Measurements from ENCODE around the gene DNAJC16.
"Not testable (repeated sequence)": the region's sequence is repeated elsewhere in the genome, so short reads cannot be mapped to it uniquely, and the experiment has no call there.

Gene DNAJC16

DNA sequence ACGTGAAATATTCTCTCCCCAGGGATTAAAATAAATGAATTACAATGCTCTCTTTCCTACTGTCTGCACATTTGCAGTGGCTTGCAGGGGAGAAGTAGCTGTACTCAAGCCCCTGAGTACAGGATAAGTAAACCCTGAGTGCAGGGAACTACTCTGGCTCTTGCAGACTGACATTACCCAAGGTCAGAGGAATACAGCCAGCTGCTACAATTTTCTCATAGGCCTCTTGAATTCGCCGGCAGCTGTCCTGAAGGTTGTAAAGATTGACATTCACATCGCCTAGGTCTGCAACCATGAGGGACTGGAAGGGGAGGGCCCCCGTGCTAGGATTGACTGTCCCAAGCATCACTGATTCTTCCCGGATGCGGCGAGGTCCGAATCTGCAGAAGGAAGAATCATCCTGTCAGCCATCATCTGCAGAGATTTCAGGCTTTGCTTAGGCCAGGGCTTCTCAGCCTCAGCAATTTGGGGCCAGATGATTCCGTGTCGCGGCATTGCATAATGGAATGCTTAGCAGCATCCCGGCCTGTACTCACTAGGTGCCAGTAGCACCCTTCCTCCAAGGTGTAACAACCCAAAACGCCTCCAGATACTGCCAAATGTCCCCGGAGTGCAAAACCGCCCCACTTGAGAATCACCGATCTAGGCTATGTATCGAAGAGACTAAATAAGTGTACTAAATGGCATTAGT is 56.5 kb downstream of the DNAJC16 start:
- DNase-seq (ENCODE audit: low read depth in 2 of 2), result no peak

DNA sequence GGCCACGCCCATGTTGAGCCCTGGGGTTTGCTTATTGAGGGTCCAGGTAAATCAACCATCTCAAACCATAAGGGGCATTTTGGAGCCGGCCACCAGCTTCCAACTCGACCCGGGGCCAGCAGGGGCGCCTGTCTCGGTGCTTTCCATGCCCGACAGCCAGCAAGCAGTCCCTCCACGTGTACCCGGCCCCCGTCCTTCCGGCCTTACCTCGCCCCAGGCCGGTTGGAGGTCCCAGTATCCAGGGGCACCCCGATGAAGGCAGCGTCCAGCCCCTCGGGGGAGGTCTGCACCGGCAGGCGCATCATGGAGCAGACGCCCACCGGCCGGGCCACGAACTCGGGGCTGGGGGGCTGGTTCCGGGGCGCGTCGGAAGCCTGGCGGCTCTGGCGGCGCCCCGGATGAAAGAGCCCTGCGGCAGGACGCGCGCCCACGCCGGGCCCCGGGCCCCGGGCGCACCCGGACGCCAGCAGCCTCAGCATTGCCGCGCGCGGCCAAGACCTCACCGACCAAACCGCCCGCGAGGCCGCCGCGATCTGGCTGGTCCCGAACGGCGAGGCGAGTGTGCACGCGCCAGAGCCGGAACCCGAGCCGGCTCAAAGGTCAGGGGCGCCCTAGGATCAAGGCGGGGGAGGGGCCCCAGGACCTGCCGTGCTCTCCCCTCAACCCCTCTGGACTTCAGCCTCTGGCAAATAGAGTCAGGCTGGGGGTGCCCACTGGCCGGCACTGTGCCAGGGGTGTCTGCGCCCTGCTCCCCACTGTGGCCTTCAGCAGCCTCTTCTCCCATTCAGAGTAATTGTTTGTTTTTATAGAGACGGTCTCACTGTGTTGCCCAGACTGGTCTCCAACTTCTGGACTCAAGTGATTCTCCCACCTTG is 58.1 kb downstream of the DNAJC16 start, which contains the start of gene AGMAT:
AGMAT (minus strand) TSS at position 563 of the 875 bp plus-strand sequence; CDS start at position 479, 84 bp downstream.
- DNase-seq (ENCODE audit: low read depth in 2 of 2), result no peak

DNA sequence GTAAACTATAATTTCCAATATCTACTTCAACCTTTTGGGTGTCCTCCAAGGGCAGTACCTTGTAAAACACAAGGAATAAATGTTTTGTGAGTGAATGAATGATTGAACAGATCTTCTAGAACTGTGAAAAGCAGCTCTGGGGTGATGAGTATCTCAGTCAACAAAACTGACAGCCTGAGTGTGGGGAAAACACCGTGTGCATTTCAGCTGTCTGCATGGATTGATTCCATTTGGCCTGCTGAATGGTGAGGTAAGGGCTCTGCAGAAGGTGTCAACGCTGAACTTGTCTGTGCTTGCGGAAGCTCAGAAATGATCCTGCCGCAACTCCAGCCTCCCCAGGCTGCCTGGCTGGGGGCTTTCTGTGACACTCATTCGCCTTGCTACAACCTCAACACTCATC is 65.6 kb downstream of the DNAJC16 start:
- DNase-seq (ENCODE audit: low read depth in 2 of 2), result no peak

GRCh38 chr1:15595809-15596617 is 69.4 kb downstream of the DNAJC16 start:
- no peak for DNase-seq (ENCODE audit: low read depth in 2 of 2)

- DNase-seq (ENCODE audit: low read depth in 2 of 2), result no peak
Observed at GRCh38 chr1:15598436-15598835, 71.8 kb downstream of the DNAJC16 start.

- peak; percentile 78 to 88 for DNase-seq (ENCODE audit: low read depth in 2 of 2)
Observed at GRCh38 chr1:15603050-15603965, 76.7 kb downstream of the DNAJC16 start.

DNA sequence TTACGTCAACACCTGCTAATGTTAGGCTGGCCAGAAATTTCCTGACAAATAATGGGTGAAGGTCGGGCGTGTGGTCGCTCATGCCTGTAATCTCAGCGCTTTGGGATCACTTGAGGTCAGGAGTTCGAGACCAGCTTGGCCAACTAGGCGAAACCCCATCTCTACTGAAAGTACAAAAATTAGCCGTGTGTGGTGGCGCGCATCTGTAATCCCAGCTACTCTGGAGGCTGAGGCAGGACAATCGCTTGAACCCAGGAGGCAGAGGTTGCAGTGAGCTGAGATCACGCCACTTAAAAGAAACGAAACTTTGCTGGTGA is 77.3 kb downstream of the DNAJC16 start:
- not testable (repeated sequence) for DNase-seq (ENCODE audit: low read depth in 2 of 2)

DNA sequence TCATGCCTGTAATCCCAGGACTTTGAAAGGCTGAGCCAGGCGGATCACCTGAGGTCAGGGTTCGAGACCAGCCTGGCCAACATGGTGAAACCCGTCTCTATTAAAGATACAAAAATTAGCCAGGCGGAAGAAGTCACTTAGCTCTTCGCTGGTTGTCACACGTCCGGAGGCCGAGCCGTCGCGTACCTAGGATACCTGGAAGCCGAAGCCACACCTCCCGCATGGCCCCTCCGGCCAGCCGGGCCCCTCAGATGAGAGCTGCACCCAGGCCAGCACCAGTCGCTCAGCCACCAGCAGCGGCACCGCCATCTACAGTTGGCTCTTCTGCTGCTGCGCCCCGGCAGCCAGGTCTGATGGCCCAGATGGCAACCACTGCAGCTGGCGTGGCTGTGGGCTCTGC is 77.8 kb downstream of the DNAJC16 start:
- DNase-seq (ENCODE audit: low read depth in 2 of 2), result not testable (repeated sequence)

GRCh38 chr1:15605398-15606383 is 79.0 kb downstream of the DNAJC16 start:
- DNase-seq (ENCODE audit: low read depth in 2 of 2), result no peak

DNA sequence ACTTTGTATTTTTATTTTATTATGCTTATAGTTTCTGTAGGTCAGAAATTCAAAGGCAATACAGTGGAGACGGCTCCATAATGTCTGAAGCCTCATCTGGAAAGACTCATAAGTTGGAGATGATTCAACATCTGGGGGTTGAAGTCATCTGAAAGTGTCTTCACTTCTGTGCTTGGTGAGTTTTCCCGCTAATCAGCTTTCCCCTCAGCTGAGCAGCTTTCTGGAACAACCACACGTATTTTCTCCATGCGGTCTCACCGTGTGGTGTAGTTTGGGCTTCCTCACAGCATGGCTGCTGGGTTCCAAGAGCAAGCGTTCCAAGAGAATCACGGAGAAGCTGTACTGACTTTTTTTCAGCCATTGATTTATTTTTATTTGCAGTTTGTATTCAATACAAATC is 83.0 kb downstream of the DNAJC16 start:
- DNase-seq (ENCODE audit: low read depth in 2 of 2), result no peak

GRCh38 chr1:15610167-15610566 is 83.5 kb downstream of the DNAJC16 start:
- DNase-seq (ENCODE audit: low read depth in 2 of 2), result no peak

GRCh38 chr1:15616373-15617172 is 89.9 kb downstream of the DNAJC16 start:
- DNase-seq (ENCODE audit: low read depth in 2 of 2), result no peak

DNA sequence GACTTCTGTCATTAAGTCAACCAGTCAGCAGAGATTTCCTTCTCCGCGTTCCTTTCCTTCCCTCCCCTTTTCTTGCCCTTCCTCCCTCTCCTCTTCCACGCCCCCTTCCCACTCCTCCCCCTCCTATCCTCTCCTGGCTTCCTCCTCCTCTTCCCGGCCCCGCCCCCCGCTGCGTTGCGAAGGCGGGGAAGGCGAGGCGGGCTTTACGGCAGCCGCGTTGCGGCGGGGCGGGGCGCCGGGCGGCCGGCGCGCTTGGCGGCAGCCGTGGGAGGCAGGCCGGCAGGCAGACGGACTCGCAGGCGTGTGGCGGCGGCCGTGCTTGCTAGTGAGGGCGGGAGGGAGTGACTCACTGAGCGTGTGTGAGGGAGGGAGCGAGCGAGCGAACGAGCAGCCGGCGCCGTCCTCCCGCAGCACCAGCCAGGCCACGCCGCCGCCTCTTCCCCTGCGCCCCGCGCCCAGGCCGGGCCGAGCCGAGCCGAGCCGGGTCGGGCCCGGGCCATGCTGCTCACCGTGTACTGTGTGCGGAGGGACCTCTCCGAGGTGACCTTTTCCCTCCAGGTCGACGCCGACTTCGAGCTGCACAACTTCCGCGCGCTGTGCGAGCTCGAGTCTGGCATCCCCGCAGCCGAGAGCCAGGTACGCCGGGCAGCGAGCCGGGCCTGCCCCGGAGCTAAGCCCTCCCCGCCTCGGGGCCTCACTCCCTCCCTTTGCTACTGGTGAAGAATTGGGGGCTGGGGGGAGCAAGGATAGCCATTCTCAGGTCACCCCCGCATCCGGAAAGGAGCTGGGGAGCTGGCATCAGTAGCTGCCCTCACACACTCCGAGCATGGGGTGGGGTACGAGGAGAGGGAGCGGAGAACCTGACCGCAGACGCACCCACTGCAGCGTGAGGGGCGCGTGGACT is 90.8 kb downstream of the DNAJC16 start, which contains the start of gene DDI2:
DDI2 (plus strand) TSS at position 286 of the 904 bp plus-strand sequence; CDS start at position 499, 213 bp downstream.
- DNase-seq (ENCODE audit: low read depth in 2 of 2), result peak; percentile 82 to 90

DNA sequence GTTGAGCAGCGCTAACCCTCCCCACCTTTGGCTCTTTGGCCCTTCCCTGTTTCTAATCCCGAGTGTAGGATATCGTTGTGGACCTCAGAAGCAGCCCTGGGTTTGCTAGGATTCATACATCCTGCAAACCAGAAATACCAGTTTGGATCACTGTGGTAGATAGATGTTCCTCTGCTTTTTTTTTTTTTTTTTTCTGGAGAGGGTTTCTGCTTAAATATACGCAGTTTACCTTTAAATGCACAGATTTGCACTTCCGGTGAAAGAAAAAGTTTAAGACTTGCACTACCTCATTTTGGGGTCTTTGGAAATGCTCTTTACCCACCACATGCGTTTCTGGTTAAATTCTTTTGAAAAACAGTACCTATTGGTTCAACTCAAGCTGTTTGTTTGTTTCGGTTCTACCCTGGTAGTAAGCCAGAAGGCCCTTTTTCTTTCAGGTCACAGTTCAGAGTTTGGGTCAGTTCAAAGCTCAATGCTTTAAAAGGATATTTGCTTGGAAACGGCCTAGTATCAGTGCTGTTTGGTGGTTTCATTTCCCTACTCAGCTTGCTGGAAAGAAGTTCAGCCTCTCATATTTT is 91.5 kb downstream of the DNAJC16 start:
- no peak for DNase-seq (ENCODE audit: low read depth in 2 of 2)

GRCh38 chr1:15618655-15619525 is 92.2 kb downstream of the DNAJC16 start:
- no peak for DNase-seq (ENCODE audit: low read depth in 2 of 2)

GRCh38 chr1:15620155-15620545 is 93.5 kb downstream of the DNAJC16 start:
- no peak for DNase-seq (ENCODE audit: low read depth in 2 of 2)
